PC-3 (cell line): ENCODE results near the gene APLNR.

Experiments used
- CTCF ChIP-seq: fragments of 300-600 bp; sonication (generic); conservative IDR thresholded peaks from 2 replicates; pipeline ENCODE4 v1.5.1; 2017; ENCODE audit warnings: antibody characterized with exemption, low read depth, mild to moderate bottlenecking, low read length
- EZH2 ChIP-seq: fragments of 300-600 bp; sonication (generic); IDR thresholded peaks from one replicate; pipeline ENCODE4 v1.6.1; 2017; ENCODE audit warnings: antibody characterized with exemption, mild to moderate bottlenecking, low read length; ENCODE audit not compliant: unreplicated experiment

- TF ChIP-seq CTCF (no peak), EZH2 (no peak)
Observed at GRCh38 chr11:57240757-57241156, 3.7 kb upstream of the APLNR start.
